ENCODE data around the gene AGPAT1.

DNA sequence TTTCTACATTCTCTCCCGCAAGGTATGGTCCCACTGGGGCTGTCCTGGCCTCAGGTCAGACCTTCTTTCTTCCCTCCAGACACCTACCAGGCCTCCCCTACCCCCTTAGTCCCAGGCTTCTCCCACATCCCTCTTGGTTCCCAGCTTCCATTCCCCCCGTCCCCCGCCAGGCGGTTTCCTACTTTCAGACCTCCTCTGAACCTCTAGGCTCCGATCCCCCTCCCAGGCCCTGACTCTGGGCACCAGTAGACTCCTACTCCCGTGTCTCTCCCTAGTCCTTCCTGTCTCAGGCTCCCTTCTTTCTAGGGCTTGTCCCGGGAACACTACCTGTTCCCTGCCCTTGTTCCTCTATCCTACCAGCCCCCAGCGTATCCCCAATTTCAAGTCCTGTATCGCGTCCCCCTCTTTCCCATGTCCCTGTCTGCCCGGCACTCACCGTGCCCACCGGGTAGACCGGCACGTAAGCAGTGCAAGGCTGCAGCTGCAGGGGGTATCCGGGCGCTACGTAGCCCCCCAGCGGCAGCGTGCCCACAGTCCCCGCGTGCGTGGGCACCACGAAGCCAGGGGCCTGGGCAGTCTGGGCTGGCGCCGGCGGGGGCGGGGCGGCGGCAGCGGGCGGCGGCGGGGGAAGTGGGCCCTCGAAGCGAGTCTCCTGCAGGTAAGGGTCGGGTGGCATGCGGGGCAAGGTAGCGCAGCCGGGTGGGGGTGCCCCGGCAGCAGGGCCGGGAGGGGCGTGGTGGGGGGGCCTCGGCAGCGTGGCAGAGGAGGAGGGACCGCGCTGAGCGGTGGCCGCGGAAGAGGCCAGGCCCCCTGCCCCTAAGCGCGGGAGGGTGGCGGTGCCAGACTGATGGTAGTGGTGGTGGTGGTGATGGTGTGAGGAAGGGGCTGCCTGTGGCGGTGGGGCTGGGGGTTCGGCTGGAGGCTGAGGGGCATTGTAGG, 25.7 kb downstream of the AGPAT1 start:
- no peak for TF ChIP-seq POLR2AphosphoS5 (IDR thresholded peaks at IDR 0.05; ENCODE audit: low read depth, low read length)
- TF ChIP-seq TAF1 (IDR thresholded peaks at IDR 0.05; ENCODE audit: borderline replicate concordance, low read depth, low read length): no peak

Data from GM12892 (cell line).